GM23248 (cell line): ENCODE results near the gene KRTAP5-5.

Experiments used
- EZH2 ChIP-seq: fragments of 200-600 bp; sonication (generic); IDR thresholded peaks from 2 replicates; pipeline ENCODE4 v1.6.1; 2018; ENCODE audit warnings: antibody characterized with exemption, mild to moderate bottlenecking; ENCODE audit not compliant: insufficient read depth, poor library complexity, severe bottlenecking
- EZH2phosphoT487 ChIP-seq: fragments of 200-600 bp; sonication (generic); IDR thresholded peaks from 2 replicates; pipeline ENCODE4 v1.6.1; 2018; ENCODE audit warnings: antibody characterized with exemption, moderate library complexity, mild to moderate bottlenecking, low read depth; ENCODE audit not compliant: insufficient read depth

GRCh38 chr11:1655168-1656060 lies 25.8 kb downstream of the KRTAP5-5 start:
- TF ChIP-seq EZH2 (no peak), EZH2phosphoT487 (no peak)
